ENCODE data around the gene RNF128.

Gene RNF128

GRCh38 chrX:106718709-106719108 lies 7.8 kb upstream of the RNF128 start:
- H3K4me3 ChIP-seq: no peak overlapping the region
- TF ChIP-seq, protein P1, sequence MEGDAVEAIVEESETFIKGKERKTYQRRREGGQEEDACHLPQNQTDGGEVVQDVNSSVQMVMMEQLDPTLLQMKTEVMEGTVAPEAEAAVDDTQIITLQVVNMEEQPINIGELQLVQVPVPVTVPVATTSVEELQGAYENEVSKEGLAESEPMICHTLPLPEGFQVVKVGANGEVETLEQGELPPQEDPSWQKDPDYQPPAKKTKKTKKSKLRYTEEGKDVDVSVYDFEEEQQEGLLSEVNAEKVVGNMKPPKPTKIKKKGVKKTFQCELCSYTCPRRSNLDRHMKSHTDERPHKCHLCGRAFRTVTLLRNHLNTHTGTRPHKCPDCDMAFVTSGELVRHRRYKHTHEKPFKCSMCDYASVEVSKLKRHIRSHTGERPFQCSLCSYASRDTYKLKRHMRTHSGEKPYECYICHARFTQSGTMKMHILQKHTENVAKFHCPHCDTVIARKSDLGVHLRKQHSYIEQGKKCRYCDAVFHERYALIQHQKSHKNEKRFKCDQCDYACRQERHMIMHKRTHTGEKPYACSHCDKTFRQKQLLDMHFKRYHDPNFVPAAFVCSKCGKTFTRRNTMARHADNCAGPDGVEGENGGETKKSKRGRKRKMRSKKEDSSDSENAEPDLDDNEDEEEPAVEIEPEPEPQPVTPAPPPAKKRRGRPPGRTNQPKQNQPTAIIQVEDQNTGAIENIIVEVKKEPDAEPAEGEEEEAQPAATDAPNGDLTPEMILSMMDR (IDR thresholded peaks at IDR 0.05): no peak
- DNase-seq (ENCODE audit: low spot score): no peak
- H3K27ac ChIP-seq: no peak overlapping the region

DNA sequence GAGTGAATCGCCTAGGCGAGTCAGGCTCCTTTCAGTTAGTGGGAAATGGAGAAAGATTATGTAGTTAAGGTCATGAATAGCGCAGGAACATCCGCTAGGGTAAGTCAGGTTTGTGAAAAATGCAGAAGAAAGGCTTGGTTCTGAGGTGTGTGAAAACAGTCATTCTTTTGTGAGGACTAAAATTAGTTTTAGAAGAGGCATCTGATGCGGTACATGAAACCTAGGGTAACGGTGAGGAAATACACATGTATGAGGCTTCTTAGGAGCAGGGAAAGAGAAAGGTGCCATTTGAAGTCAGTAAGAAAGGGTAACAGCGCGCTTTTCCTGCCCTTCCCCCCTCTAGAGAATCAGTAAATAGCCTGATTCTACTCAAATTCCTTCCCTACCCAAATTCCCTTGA lies 570 bp upstream of the RNF128 start:
- DNase-seq (ENCODE audit: low spot score): no peak
- Histone ChIP-seq H3K4me3 (peak overlapping the region; percentile 61), H3K27ac (no peak overlapping the region)
- TF ChIP-seq, protein P1 (IDR thresholded peaks at IDR 0.05): no peak

DNA sequence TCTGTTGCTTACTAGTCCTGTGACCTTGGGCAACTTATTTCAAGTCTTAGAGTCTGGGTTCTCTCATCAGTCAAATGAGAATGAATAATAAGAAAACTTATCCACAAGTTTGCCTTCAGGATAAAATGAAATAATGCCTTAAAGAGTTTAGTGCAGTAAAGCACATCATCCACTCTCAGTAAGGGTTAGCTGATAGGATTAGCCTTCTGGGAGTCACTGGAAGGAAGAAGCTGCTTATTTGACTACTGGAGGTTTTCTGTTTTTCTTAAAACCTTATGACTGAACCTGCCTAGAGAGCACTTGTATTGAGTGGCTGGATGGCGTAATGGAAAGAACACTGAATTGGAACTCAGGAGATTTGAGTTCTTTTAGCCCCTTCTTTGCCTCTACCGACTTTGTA lies 1.8 kb downstream of the RNF128 start:
- Histone ChIP-seq H3K4me3 (no peak overlapping the region), H3K27ac (no peak overlapping the region)
- TF ChIP-seq, protein P1 (IDR thresholded peaks at IDR 0.05): no peak
- no peak for DNase-seq (ENCODE audit: low spot score)

DNA sequence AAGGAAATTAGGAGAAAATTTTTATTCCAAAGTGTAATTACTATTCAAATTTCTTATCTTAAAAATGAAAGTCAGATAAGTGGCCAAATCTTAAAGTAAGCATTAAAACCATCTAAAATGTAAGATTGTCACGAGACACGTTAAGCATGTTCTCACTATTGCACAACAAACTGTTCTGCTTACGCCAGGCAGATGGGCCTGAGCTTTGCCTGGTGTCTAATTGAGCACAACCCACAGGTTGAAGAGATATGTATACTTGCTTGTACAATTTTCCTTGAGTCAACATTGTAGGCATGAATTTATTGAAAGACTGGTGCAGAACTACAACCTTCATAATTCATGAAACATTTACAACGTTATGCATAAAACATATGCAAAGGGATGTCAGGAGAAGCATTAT lies 3.9 kb downstream of the RNF128 start:
- TF ChIP-seq, protein P1 (IDR thresholded peaks at IDR 0.05): no peak
- no peak overlapping the region for H3K4me3 ChIP-seq
- no peak overlapping the region for H3K27ac ChIP-seq
- no peak for DNase-seq (ENCODE audit: low spot score)

GRCh38 chrX:106731590-106731989 lies 5.1 kb downstream of the RNF128 start:
- Histone ChIP-seq H3K27ac (no peak overlapping the region), H3K4me3 (no peak overlapping the region)
- TF ChIP-seq, protein P1 (IDR thresholded peaks at IDR 0.05): no peak
- DNase-seq (ENCODE audit: low spot score): no peak

- Histone ChIP-seq H3K4me3 (no peak overlapping the region), H3K27ac (no peak overlapping the region)
- TF ChIP-seq, protein P1 (IDR thresholded peaks at IDR 0.05): no peak
- no peak for DNase-seq (ENCODE audit: low spot score)
These were observed 8.3 kb downstream of the RNF128 start for GRCh38 chrX:106734827-106735226.

GRCh38 chrX:106740193-106740780 lies 13.8 kb downstream of the RNF128 start:
- Histone ChIP-seq H3K27ac (no peak overlapping the region), H3K4me3 (no peak overlapping the region)
- DNase-seq (ENCODE audit: low spot score): no peak
- TF ChIP-seq, protein P1 (IDR thresholded peaks at IDR 0.05): no peak
